Mammary epithelial cell (primary cell): ENCODE data around the gene LDLRAP1.

Experiments
- CTCF ChIP-seq, 2 donors: IDR thresholded peaks in 1 of 2; conservative IDR thresholded peaks in 1 of 2; 2 replicates each; pipeline ENCODE4 v1.5.1; 2011 to 2012; ENCODE audit warnings: inconsistent platforms in 2 of 2, low read length in 2 of 2, mild to moderate bottlenecking in 2 of 2, control low read depth in 1 of 2, low read depth in 1 of 2; ENCODE audit not compliant: insufficient read depth in 1 of 2; ENCODE audit errors: extremely low read depth in 1 of 2
- EZH2 ChIP-seq: IDR thresholded peaks from 2 replicates; pipeline ENCODE4 v1.6.1; 2012; ENCODE audit warnings: low read length, inconsistent platforms, borderline replicate concordance

DNA sequence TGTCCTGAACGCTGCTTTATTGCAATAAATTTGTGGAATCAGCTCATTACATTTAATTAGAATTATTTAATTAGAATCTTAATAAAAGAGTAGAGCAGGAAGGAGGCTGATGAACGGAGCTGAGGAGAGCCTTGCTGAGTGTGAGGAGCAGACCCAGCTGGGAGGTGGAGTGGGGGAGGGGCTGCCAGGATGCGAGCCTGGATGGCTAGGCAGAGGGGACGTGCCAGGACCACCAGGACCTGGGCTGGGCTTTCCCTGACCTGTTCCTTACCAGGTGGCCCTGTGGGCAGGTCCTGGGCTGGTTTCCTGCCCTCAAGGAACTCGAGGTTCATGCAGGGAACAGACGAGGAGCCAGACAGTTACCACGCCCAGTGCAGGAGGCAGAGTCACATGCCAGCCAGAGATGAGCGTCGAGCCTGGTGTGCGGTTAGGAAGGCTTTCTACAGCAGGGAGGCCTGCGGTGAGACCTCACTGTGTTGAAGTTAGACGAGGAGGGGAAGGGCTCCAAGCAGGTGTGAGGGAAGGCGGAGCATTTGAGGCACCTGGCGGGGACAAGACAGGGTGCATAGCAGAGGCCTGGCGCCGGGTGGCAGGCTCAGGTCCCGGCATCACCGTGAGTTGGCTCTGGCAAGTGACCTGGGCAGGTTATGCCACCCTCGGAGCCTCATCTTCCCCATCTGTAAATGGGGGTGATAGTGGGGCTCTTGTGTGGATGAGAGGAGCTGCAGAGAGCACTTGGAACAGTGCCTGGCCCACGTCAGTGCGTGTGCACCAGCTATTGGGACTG lies 33.9 kb downstream of the LDLRAP1 start:
- TF ChIP-seq CTCF (conservative IDR thresholded peaks at IDR 0.05 in 1 of 2, IDR thresholded peaks at IDR 0.05 in 1 of 2; ENCODE audit: extremely low read depth in 1 of 2, insufficient read depth in 1 of 2, low read depth in 1 of 2, low read length in 2 of 2): no peak
- no peak for TF ChIP-seq EZH2
